WTC11 (cell line): ENCODE measurements around the gene ATXN7L3. TPM values are rescaled to one million over a fixed set of nuclear protein-coding genes. Genes with fewer than 3 reads are reported as not detected.
"Not testable (repeated sequence)": the region's sequence is repeated elsewhere in the genome, so short reads cannot be mapped to it uniquely, and the experiment has no call there.

ENCODE experiments used
- ATAC-seq: fragments of 200-7000 bp; cut with Tn5 transposase; 2 replicates; pipeline ENCODE4 v1.10.0; 2021; ENCODE audit warnings: mild to moderate bottlenecking, moderate library complexity
- CTCF ChIA-PET: fragments of 300-600 bp; sonication (Branson Sonifier 250); formaldehyde crosslinking; loops from one replicate; lab custom pipeline; 2021; ENCODE audit warnings: antibody characterized with exemption; lab: Charles Lee
- POLR2A ChIA-PET: fragments of 350-600 bp; sonication (Branson Sonifier 250); formaldehyde crosslinking; loops from one replicate; lab custom pipeline; 2021; ENCODE audit warnings: antibody characterized with exemption; lab: Charles Lee
- DNase-seq: peaks from one replicate; pipeline ENCODE4 v3.0.0; 2021; ENCODE audit warnings: low spot score
- H3K27ac Mint-ChIP-seq: 2 replicates; pipeline ENCODE4 v1.8.0; 2021; ENCODE audit warnings: mixed read lengths
- H3K27me3 Mint-ChIP-seq: 2 replicates; pipeline ENCODE4 v1.8.0; 2021; ENCODE audit warnings: low read depth, mild to moderate bottlenecking, moderate library complexity, mixed read lengths
- H3K36me3 Mint-ChIP-seq: 2 replicates; pipeline ENCODE4 v1.8.0; 2021; ENCODE audit warnings: mixed read lengths
- H3K4me1 Mint-ChIP-seq: 2 replicates; pipeline ENCODE4 v1.8.0; 2022; ENCODE audit warnings: mixed read lengths
- H3K4me3 Mint-ChIP-seq: 2 replicates; pipeline ENCODE4 v1.8.0; 2021; ENCODE audit warnings: mild to moderate bottlenecking, moderate library complexity, mixed read lengths
- H3K9me3 Mint-ChIP-seq: 2 replicates; pipeline ENCODE4 v1.8.0; 2021; ENCODE audit warnings: mixed read lengths
- CBFB ChIP-seq: sonication (generic); formaldehyde crosslinking; IDR thresholded peaks from 2 replicates; pipeline ENCODE4 v1.8.1; 2022; ENCODE audit warnings: mild to moderate bottlenecking, low read depth, missing genetic modification reagents
- E2F4 ChIP-seq: sonication (generic); formaldehyde crosslinking; IDR thresholded peaks from 2 replicates; pipeline ENCODE4 v1.8.1; 2022; ENCODE audit warnings: low read depth, mild to moderate bottlenecking, moderate library complexity, missing genetic modification reagents, borderline replicate concordance
- HMGXB4 ChIP-seq: sonication (generic); formaldehyde crosslinking; IDR thresholded peaks from 2 replicates; pipeline ENCODE4 v1.8.1; 2023; ENCODE audit warnings: mild to moderate bottlenecking, moderate library complexity, missing genetic modification reagents
- JUN ChIP-seq: sonication (generic); formaldehyde crosslinking; IDR thresholded peaks from 2 replicates; pipeline ENCODE4 v1.8.0; 2023; ENCODE audit warnings: mild to moderate bottlenecking, missing genetic modification reagents
- MLX ChIP-seq: sonication (generic); formaldehyde crosslinking; IDR thresholded peaks from 2 replicates; pipeline ENCODE4 v1.8.1; 2023; ENCODE audit warnings: mild to moderate bottlenecking, missing genetic modification reagents, moderate library complexity
- MYBL2 ChIP-seq: sonication (generic); formaldehyde crosslinking; IDR thresholded peaks from 2 replicates; pipeline ENCODE4 v1.8.1; 2023; ENCODE audit warnings: mild to moderate bottlenecking, moderate library complexity, missing genetic modification reagents
- NR3C1 ChIP-seq: sonication (generic); formaldehyde crosslinking; conservative IDR thresholded peaks from 2 replicates; pipeline ENCODE4 v1.8.1; 2023; ENCODE audit warnings: low read depth, mild to moderate bottlenecking, missing genetic modification reagents
- OVOL2 ChIP-seq: fragments of 250-450 bp; sonication (Bioruptor Pico); IDR thresholded peaks from 2 replicates; pipeline ENCODE4 v1.9.0; 2021; ENCODE audit warnings: mild to moderate bottlenecking, borderline replicate concordance
- TCF7 ChIP-seq: sonication (generic); formaldehyde crosslinking; IDR thresholded peaks from 2 replicates; pipeline ENCODE4 v1.8.0; 2022; ENCODE audit warnings: mild to moderate bottlenecking, low read depth, missing genetic modification reagents, moderate library complexity
- TEAD1 ChIP-seq: sonication (generic); formaldehyde crosslinking; IDR thresholded peaks from 2 replicates; pipeline ENCODE4 v1.8.0; 2022; ENCODE audit warnings: mild to moderate bottlenecking, missing genetic modification reagents
- USF2 ChIP-seq: sonication (generic); formaldehyde crosslinking; IDR thresholded peaks from 2 replicates; pipeline ENCODE4 v1.8.1; 2023; ENCODE audit warnings: mild to moderate bottlenecking, missing genetic modification reagents, moderate library complexity
- ZBTB21 ChIP-seq: sonication (generic); formaldehyde crosslinking; IDR thresholded peaks from 2 replicates; pipeline ENCODE4 v1.8.1; 2023; ENCODE audit warnings: mild to moderate bottlenecking, missing genetic modification reagents, borderline replicate concordance
- ZNF416 ChIP-seq: fragments of 250-450 bp; sonication (Bioruptor Pico); IDR thresholded peaks from 2 replicates; pipeline ENCODE4 v1.9.0; 2021; ENCODE audit warnings: mild to moderate bottlenecking, inconsistent platforms
- ZNF423 ChIP-seq: fragments of 250-450 bp; sonication (Bioruptor Pico); IDR thresholded peaks from 2 replicates; pipeline ENCODE4 v2.1.2; 2022; ENCODE audit warnings: mild to moderate bottlenecking, moderate library complexity
- total RNA-seq: library from RNA; stranded (reverse); gene quantifications from 3 replicates; pipeline ENCODE4 v1.2.3, GENCODE V29; 2021
- TF ChIP-seq, protein P1 (sequence below): fragments of 250-450 bp; sonication (Bioruptor Pico); IDR thresholded peaks from 2 replicates; pipeline ENCODE4 v1.9.0; 2021; ENCODE audit warnings: mild to moderate bottlenecking, borderline replicate concordance
- TF ChIP-seq, protein P2 (sequence below): sonication (generic); formaldehyde crosslinking; IDR thresholded peaks from 2 replicates; pipeline ENCODE4 v1.8.1; 2023; ENCODE audit warnings: mild to moderate bottlenecking, missing genetic modification reagents, borderline replicate concordance

The ATXN7L3 gene
- total RNA-seq, 1 experiment from 2014 or later: 114 TPM

GRCh38 chr17:44241106-44241624, 41.5 kb upstream of the ATXN7L3 start:
- Mint-ChIP-seq H3K4me3 (no peak overlapping the region), H3K9me3 (no peaks in the 10 kb centered on the region), H3K27me3 (peaks cover 5% of the 10 kb centered on the region; the same call in 1 of the 2 replicates), H3K27ac (no peak overlapping the region), H3K4me1 (peaks cover 4% of the 10 kb centered on the region), H3K36me3 (peaks cover 5% of the 10 kb centered on the region; the same call in 1 of the 2 replicates)
- ChIA-PET CTCF (interaction anchor here (0.7 to 2.0 kb wide), 2 partner anchors 67 to 403 kb away, joined by 4 read pairs; partner anchors contain the start of gene RUNDC3A), POLR2A (interaction anchor here (0.7 kb wide), 1 partner anchor 37 kb away, joined by 13 read pairs; no protein-coding TSS in a partner anchor)
- DNase-seq: no peak
- ATAC-seq: no peak
- no peak for TF ChIP-seq MLX
- no peak for TF ChIP-seq ZNF423
- TF ChIP-seq ZNF416 (CRISPR knock-in tag): no peak

- H3K27ac Mint-ChIP-seq, POLR2A ChIA-PET, H3K36me3 Mint-ChIP-seq, H3K4me1 Mint-ChIP-seq, H3K9me3 Mint-ChIP-seq, ATAC-seq, CTCF ChIA-PET, H3K27me3 Mint-ChIP-seq, H3K4me3 Mint-ChIP-seq, DNase-seq: not testable (repeated sequence)
These were observed 38.2 kb upstream of the ATXN7L3 start for GRCh38 chr17:44237886-44238285.

DNA sequence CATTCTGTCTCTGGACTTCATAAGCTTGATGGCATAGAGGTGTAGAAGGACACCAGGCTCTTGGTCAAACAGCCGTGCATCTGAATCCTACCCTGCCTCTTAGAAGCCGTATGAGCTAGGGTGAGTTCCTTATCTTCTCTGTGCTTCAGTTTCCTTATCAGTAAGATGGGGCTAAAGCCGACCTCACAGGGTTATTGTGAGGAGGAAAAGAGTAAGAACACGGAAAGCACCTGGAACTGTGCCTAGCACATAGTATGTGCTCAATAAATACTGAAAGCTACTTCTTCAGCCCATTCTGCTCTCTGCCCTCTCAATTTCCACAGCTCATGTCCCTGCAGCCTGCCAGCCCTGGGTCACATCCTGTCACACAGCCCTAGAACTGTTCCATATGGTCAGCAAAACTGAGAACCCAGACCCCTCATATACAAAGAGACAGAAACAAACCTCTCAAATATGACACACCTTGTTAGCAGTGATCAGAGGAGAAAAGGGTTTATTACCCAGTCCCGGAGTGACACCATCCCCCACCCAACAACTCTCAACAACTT, 36.8 kb upstream of the ATXN7L3 start:
- Mint-ChIP-seq H3K4me1 (no peaks in the 10 kb centered on the region), H3K4me3 (no peak overlapping the region), H3K27ac (no peak overlapping the region), H3K36me3 (peaks cover 5% of the 10 kb centered on the region; the same call in 1 of the 2 replicates), H3K9me3 (no peaks in the 10 kb centered on the region), H3K27me3 (peaks cover 7% of the 10 kb centered on the region)
- DNase-seq: no peak
- ATAC-seq: no peak
- CTCF ChIA-PET: no interaction called here
- POLR2A ChIA-PET: no interaction called here
- TF ChIP-seq JUN: no peak
- TF ChIP-seq USF2 (CRISPR knock-in tag): no peak
- TF ChIP-seq, protein P1, sequence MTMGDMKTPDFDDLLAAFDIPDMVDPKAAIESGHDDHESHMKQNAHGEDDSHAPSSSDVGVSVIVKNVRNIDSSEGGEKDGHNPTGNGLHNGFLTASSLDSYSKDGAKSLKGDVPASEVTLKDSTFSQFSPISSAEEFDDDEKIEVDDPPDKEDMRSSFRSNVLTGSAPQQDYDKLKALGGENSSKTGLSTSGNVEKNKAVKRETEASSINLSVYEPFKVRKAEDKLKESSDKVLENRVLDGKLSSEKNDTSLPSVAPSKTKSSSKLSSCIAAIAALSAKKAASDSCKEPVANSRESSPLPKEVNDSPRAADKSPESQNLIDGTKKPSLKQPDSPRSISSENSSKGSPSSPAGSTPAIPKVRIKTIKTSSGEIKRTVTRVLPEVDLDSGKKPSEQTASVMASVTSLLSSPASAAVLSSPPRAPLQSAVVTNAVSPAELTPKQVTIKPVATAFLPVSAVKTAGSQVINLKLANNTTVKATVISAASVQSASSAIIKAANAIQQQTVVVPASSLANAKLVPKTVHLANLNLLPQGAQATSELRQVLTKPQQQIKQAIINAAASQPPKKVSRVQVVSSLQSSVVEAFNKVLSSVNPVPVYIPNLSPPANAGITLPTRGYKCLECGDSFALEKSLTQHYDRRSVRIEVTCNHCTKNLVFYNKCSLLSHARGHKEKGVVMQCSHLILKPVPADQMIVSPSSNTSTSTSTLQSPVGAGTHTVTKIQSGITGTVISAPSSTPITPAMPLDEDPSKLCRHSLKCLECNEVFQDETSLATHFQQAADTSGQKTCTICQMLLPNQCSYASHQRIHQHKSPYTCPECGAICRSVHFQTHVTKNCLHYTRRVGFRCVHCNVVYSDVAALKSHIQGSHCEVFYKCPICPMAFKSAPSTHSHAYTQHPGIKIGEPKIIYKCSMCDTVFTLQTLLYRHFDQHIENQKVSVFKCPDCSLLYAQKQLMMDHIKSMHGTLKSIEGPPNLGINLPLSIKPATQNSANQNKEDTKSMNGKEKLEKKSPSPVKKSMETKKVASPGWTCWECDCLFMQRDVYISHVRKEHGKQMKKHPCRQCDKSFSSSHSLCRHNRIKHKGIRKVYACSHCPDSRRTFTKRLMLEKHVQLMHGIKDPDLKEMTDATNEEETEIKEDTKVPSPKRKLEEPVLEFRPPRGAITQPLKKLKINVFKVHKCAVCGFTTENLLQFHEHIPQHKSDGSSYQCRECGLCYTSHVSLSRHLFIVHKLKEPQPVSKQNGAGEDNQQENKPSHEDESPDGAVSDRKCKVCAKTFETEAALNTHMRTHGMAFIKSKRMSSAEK (CRISPR knock-in tag): no peak
- TF ChIP-seq, protein P2, sequence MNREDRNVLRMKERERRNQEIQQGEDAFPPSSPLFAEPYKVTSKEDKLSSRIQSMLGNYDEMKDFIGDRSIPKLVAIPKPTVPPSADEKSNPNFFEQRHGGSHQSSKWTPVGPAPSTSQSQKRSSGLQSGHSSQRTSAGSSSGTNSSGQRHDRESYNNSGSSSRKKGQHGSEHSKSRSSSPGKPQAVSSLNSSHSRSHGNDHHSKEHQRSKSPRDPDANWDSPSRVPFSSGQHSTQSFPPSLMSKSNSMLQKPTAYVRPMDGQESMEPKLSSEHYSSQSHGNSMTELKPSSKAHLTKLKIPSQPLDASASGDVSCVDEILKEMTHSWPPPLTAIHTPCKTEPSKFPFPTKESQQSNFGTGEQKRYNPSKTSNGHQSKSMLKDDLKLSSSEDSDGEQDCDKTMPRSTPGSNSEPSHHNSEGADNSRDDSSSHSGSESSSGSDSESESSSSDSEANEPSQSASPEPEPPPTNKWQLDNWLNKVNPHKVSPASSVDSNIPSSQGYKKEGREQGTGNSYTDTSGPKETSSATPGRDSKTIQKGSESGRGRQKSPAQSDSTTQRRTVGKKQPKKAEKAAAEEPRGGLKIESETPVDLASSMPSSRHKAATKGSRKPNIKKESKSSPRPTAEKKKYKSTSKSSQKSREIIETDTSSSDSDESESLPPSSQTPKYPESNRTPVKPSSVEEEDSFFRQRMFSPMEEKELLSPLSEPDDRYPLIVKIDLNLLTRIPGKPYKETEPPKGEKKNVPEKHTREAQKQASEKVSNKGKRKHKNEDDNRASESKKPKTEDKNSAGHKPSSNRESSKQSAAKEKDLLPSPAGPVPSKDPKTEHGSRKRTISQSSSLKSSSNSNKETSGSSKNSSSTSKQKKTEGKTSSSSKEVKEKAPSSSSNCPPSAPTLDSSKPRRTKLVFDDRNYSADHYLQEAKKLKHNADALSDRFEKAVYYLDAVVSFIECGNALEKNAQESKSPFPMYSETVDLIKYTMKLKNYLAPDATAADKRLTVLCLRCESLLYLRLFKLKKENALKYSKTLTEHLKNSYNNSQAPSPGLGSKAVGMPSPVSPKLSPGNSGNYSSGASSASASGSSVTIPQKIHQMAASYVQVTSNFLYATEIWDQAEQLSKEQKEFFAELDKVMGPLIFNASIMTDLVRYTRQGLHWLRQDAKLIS: no peak
- no peak for TF ChIP-seq HMGXB4 (CRISPR knock-in tag)
- TF ChIP-seq ZBTB21 (CRISPR knock-in tag): no peak
- no peak for TF ChIP-seq MYBL2
- TF ChIP-seq TEAD1 (CRISPR knock-in tag): no peak
- TF ChIP-seq E2F4 (CRISPR knock-in tag): no peak
- TF ChIP-seq CBFB (CRISPR knock-in tag): no peak
- TF ChIP-seq OVOL2 (CRISPR knock-in tag): no peak
- no peak for TF ChIP-seq NR3C1 (CRISPR knock-in tag)
- TF ChIP-seq TCF7: no peak
